Activated CD4-positive, alpha-beta T cell treated with anti-CD3 and anti-CD28 coated beads, Interleukin-2, amount 10 ng/mL, durations not matched to agents 7 days and 5 days (primary cell): ENCODE measurements around the gene MET. TPM values are rescaled to one million over a fixed set of nuclear protein-coding genes. Genes with fewer than 3 reads are reported as not detected.
"Not testable (repeated sequence)": the region's sequence is repeated elsewhere in the genome, so short reads cannot be mapped to it uniquely, and the experiment has no call there.

ENCODE experiments used
- CTCF ChIA-PET: fragments of 350-600 bp; sonication (Branson Sonifier 250); formaldehyde crosslinking; loops from one replicate; lab custom pipeline; 2021; ENCODE audit warnings: antibody characterized with exemption; lab: Charles Lee
- POLR2A ChIA-PET: fragments of 350-600 bp; sonication (Branson Sonifier 250); formaldehyde crosslinking; loops from one replicate; lab custom pipeline; 2021; ENCODE audit warnings: antibody characterized with exemption; lab: Charles Lee
- DNase-seq: peaks from one replicate; pipeline ENCODE4 v3.0.0-alpha.2; 2020
- H3K27ac Mint-ChIP-seq: one replicate; pipeline ENCODE4 v1.8.0; 2021; ENCODE audit warnings: mild to moderate bottlenecking, moderate library complexity, mixed read lengths
- H3K27me3 Mint-ChIP-seq: one replicate; pipeline ENCODE4 v1.8.0; 2021; ENCODE audit warnings: mixed read lengths
- H3K36me3 Mint-ChIP-seq: one replicate; pipeline ENCODE4 v1.8.0; 2021; ENCODE audit warnings: low read depth, mixed read lengths
- H3K4me1 Mint-ChIP-seq: one replicate; pipeline ENCODE4 v1.8.0; 2021; ENCODE audit warnings: mixed read lengths
- H3K4me3 Mint-ChIP-seq: one replicate; pipeline ENCODE4 v1.8.0; 2021; ENCODE audit warnings: mild to moderate bottlenecking, moderate library complexity, mixed read lengths
- H3K9me3 Mint-ChIP-seq: one replicate; pipeline ENCODE4 v1.8.0; 2021; ENCODE audit warnings: mixed read lengths
- total RNA-seq, 2 experiments: library from RNA; stranded (reverse); gene quantifications; one replicate each; pipeline ENCODE4 v1.2.3, GENCODE V29; 2021

Gene MET
- total RNA-seq, 2 experiments from 2014 or later = 0.21 to 0.22 TPM

GRCh38 chr7:116708248-116708647 is 36.3 kb downstream of the MET start:
- ChIA-PET CTCF (no interaction called here), POLR2A (no interaction called here)
- H3K9me3 Mint-ChIP-seq = no peaks in the 10 kb centered on the region
- H3K4me3 Mint-ChIP-seq = no peak overlapping the region
- no peak overlapping the region for H3K27ac Mint-ChIP-seq
- H3K4me1 Mint-ChIP-seq = no peaks in the 10 kb centered on the region
- H3K27me3 Mint-ChIP-seq = peaks cover 19% of the 10 kb centered on the region
- DNase-seq = no peak
- no peaks in the 10 kb centered on the region for H3K36me3 Mint-ChIP-seq

- Mint-ChIP-seq H3K36me3 (no peaks in the 10 kb centered on the region), H3K9me3 (no peaks in the 10 kb centered on the region), H3K4me1 (no peaks in the 10 kb centered on the region), H3K27me3 (peaks cover 19% of the 10 kb centered on the region), H3K27ac (no peak overlapping the region), H3K4me3 (no peak overlapping the region)
- ChIA-PET POLR2A (no interaction called here), CTCF (no interaction called here)
- no peak for DNase-seq
Measured at GRCh38 chr7:116708861-116709260, 36.9 kb downstream of the MET start.

GRCh38 chr7:116709336-116709735 is 37.3 kb downstream of the MET start:
- no peaks in the 10 kb centered on the region for H3K36me3 Mint-ChIP-seq
- H3K9me3 Mint-ChIP-seq = no peaks in the 10 kb centered on the region
- H3K27me3 Mint-ChIP-seq = peaks cover 19% of the 10 kb centered on the region
- ChIA-PET POLR2A (no interaction called here), CTCF (no interaction called here)
- H3K27ac Mint-ChIP-seq = no peak overlapping the region
- H3K4me1 Mint-ChIP-seq = no peaks in the 10 kb centered on the region
- H3K4me3 Mint-ChIP-seq = no peak overlapping the region
- no peak for DNase-seq

- POLR2A ChIA-PET = no interaction called here
- H3K36me3 Mint-ChIP-seq = no peaks in the 10 kb centered on the region
- CTCF ChIA-PET = no interaction called here
- DNase-seq = no peak
- peaks cover 12% of the 10 kb centered on the region for H3K27me3 Mint-ChIP-seq
- H3K4me3 Mint-ChIP-seq = no peak overlapping the region
- no peak overlapping the region for H3K27ac Mint-ChIP-seq
- H3K9me3 Mint-ChIP-seq = no peaks in the 10 kb centered on the region
- no peaks in the 10 kb centered on the region for H3K4me1 Mint-ChIP-seq
Measured at GRCh38 chr7:116710764-116711452, 38.9 kb downstream of the MET start.

GRCh38 chr7:116711790-116712189 is 39.8 kb downstream of the MET start:
- H3K4me1 Mint-ChIP-seq = no peaks in the 10 kb centered on the region
- H3K4me3 Mint-ChIP-seq = no peak overlapping the region
- H3K27ac Mint-ChIP-seq = no peak overlapping the region
- peaks cover 12% of the 10 kb centered on the region for H3K27me3 Mint-ChIP-seq
- CTCF ChIA-PET = no interaction called here
- H3K36me3 Mint-ChIP-seq = no peaks in the 10 kb centered on the region
- DNase-seq = no peak
- no peaks in the 10 kb centered on the region for H3K9me3 Mint-ChIP-seq
- POLR2A ChIA-PET = no interaction called here

- H3K36me3 Mint-ChIP-seq = no peaks in the 10 kb centered on the region
- peaks cover 8% of the 10 kb centered on the region for H3K27me3 Mint-ChIP-seq
- ChIA-PET CTCF (no interaction called here), POLR2A (no interaction called here)
- H3K27ac Mint-ChIP-seq = no peak overlapping the region
- no peaks in the 10 kb centered on the region for H3K9me3 Mint-ChIP-seq
- no peak overlapping the region for H3K4me3 Mint-ChIP-seq
- H3K4me1 Mint-ChIP-seq = no peaks in the 10 kb centered on the region
- no peak for DNase-seq
Measured at GRCh38 chr7:116713500-116713899, 41.5 kb downstream of the MET start.

GRCh38 chr7:116713918-116714317 is 41.9 kb downstream of the MET start:
- no peak overlapping the region for H3K4me3 Mint-ChIP-seq
- ChIA-PET CTCF (interaction anchor here (0.5 kb wide), 1 partner anchor 62 kb away, joined by 4 read pairs; no protein-coding TSS in a partner anchor), POLR2A (no interaction called here)
- peaks cover 6% of the 10 kb centered on the region for H3K27me3 Mint-ChIP-seq
- DNase-seq = no peak
- no peaks in the 10 kb centered on the region for H3K4me1 Mint-ChIP-seq
- no peaks in the 10 kb centered on the region for H3K36me3 Mint-ChIP-seq
- no peaks in the 10 kb centered on the region for H3K9me3 Mint-ChIP-seq
- no peak overlapping the region for H3K27ac Mint-ChIP-seq

GRCh38 chr7:116715077-116715476 is 43.1 kb downstream of the MET start:
- H3K4me1 Mint-ChIP-seq = no peaks in the 10 kb centered on the region
- H3K27me3 Mint-ChIP-seq = peaks cover 2% of the 10 kb centered on the region
- no peaks in the 10 kb centered on the region for H3K9me3 Mint-ChIP-seq
- no peak overlapping the region for H3K4me3 Mint-ChIP-seq
- no peak overlapping the region for H3K27ac Mint-ChIP-seq
- CTCF ChIA-PET = no interaction called here
- no peak for DNase-seq
- POLR2A ChIA-PET = no interaction called here
- H3K36me3 Mint-ChIP-seq = no peaks in the 10 kb centered on the region

GRCh38 chr7:116717137-116717536 is 45.1 kb downstream of the MET start:
- ChIA-PET CTCF (no interaction called here), POLR2A (no interaction called here)
- no peaks in the 10 kb centered on the region for H3K36me3 Mint-ChIP-seq
- H3K27me3 Mint-ChIP-seq = peaks cover 1% of the 10 kb centered on the region
- no peak overlapping the region for H3K4me3 Mint-ChIP-seq
- H3K27ac Mint-ChIP-seq = no peak overlapping the region
- no peaks in the 10 kb centered on the region for H3K9me3 Mint-ChIP-seq
- H3K4me1 Mint-ChIP-seq = no peaks in the 10 kb centered on the region
- DNase-seq = no peak

- H3K27me3 Mint-ChIP-seq = not testable (repeated sequence)
Measured at GRCh38 chr7:116723959-116724529, 52.0 kb downstream of the MET start.

GRCh38 chr7:116724560-116725231 is 52.7 kb downstream of the MET start:
- Mint-ChIP-seq H3K27ac (no peak overlapping the region), H3K36me3 (no peaks in the 10 kb centered on the region), H3K9me3 (no peaks in the 10 kb centered on the region), H3K4me3 (no peak overlapping the region), H3K4me1 (no peaks in the 10 kb centered on the region), H3K27me3 (peaks cover 2% of the 10 kb centered on the region)
- DNase-seq = no peak
- POLR2A ChIA-PET = no interaction called here
- CTCF ChIA-PET = no interaction called here

More at GRCh38 chr7:116723959-116724529, 52.0 kb downstream of the MET start:
- POLR2A ChIA-PET, H3K4me3 Mint-ChIP-seq, DNase-seq, H3K4me1 Mint-ChIP-seq, CTCF ChIA-PET, H3K36me3 Mint-ChIP-seq, H3K27ac Mint-ChIP-seq, H3K9me3 Mint-ChIP-seq: not testable (repeated sequence)

- Mint-ChIP-seq H3K9me3 (no peaks in the 10 kb centered on the region), H3K27ac (no peak overlapping the region), H3K36me3 (no peaks in the 10 kb centered on the region), H3K4me1 (no peaks in the 10 kb centered on the region), H3K27me3 (peaks cover 2% of the 10 kb centered on the region), H3K4me3 (no peak overlapping the region)
- CTCF ChIA-PET = no interaction called here
- no peak for DNase-seq
- POLR2A ChIA-PET = no interaction called here
Measured at GRCh38 chr7:116726149-116726548, 54.2 kb downstream of the MET start.

GRCh38 chr7:116726713-116727431 is 54.9 kb downstream of the MET start:
- no peak for DNase-seq
- H3K27ac Mint-ChIP-seq = no peak overlapping the region
- no peak overlapping the region for H3K4me3 Mint-ChIP-seq
- ChIA-PET POLR2A (no interaction called here), CTCF (no interaction called here)
- no peaks in the 10 kb centered on the region for H3K36me3 Mint-ChIP-seq
- H3K9me3 Mint-ChIP-seq = no peaks in the 10 kb centered on the region
- peaks cover 2% of the 10 kb centered on the region for H3K27me3 Mint-ChIP-seq
- H3K4me1 Mint-ChIP-seq = no peaks in the 10 kb centered on the region
